Measurements from ENCODE around the gene EHBP1L1. TPM values are rescaled to one million over a fixed set of nuclear protein-coding genes. Genes with fewer than 3 reads are reported as not detected.
A peak's percentile ranks its signal among the peaks of the same experiment; 100 is the strongest.

Gene EHBP1L1
- total and polyA plus RNA-seq, 2 donors (not counting 1 experiment from before 2014, with no cell fraction given), result 12.8 to 53.5 TPM

DNA sequence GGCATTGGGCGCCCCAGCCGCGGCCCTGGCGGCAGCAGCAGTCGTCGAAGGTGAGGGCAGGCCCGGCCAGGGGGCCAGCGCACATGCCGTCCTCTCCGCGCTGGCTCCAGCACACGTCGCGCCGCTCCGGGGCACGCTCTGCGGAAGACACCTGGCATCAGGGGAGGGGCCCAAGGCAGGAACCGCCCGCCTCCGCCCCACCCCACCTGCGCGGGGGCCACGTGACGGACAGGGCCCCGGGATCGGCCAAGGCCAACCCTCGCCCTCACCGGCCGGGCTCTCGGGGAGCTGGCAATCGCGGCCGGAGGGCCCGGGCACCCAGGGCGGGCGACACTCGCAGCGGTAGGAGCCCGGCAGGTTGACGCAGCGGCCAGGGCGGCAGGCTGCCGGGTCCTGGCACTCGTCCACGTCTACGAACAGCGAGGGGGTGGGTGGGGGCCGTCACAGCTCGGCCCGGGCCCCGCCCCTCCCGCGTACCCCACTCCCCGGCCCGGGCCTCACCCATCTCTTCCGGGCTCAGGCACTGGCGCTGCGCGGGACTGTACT, 36.0 kb upstream of the EHBP1L1 start:
- Histone ChIP-seq H3K4me3 (replicated peaks in 1 of 4; ENCODE audit: control extremely low read depth in 1 of 4, insufficient read depth in 1 of 4, low read depth in 3 of 4, low read length in 4 of 4) (peak overlapping the region; percentile 31 to 54 (median 46)), H2AFZ (ENCODE audit: low read length) (no peak overlapping the region), H3K36me3 (ENCODE audit: control insufficient read depth, insufficient read depth, low read length) (peaks cover 36% of the 10 kb centered on the region), H3K79me2 (ENCODE audit: control insufficient read depth, insufficient read depth, low read length) (no peaks in the 10 kb centered on the region), H3K4me1 (ENCODE audit: control insufficient read depth, extremely low read depth, insufficient read depth, low read length) (peaks cover 8% of the 10 kb centered on the region), H4K20me1 (ENCODE audit: control insufficient read depth, extremely low read depth, insufficient read depth, low read length) (no peaks in the 10 kb centered on the region), H3K4me2 (ENCODE audit: extremely low read depth, insufficient read depth, low read length) (peak overlapping the region; percentile 85), H3K27me3 (ENCODE audit: control insufficient read depth, insufficient read depth, low read length) (no peaks in the 10 kb centered on the region), H3K9ac (ENCODE audit: insufficient read depth, low read length) (peak overlapping the region; percentile 30), H3K27ac (ENCODE audit: insufficient read depth, low read length) (peak overlapping the region; percentile 59), H3K9me3 (ENCODE audit: control insufficient read depth, insufficient read depth, low read depth, low read length) (no peaks in the 10 kb centered on the region)
- no peak for DNase-seq (ENCODE audit: low read depth in 2 of 2)
- TF ChIP-seq CTCF (conservative IDR thresholded peaks at IDR 0.05 in 1 of 2, IDR thresholded peaks at IDR 0.05 in 1 of 2; ENCODE audit: low read depth in 1 of 2, low read length in 2 of 2), result no peak
- TF ChIP-seq EZH2 (IDR thresholded peaks at IDR 0.05; ENCODE audit: low read length, missing control alignments), result no peak

DNA sequence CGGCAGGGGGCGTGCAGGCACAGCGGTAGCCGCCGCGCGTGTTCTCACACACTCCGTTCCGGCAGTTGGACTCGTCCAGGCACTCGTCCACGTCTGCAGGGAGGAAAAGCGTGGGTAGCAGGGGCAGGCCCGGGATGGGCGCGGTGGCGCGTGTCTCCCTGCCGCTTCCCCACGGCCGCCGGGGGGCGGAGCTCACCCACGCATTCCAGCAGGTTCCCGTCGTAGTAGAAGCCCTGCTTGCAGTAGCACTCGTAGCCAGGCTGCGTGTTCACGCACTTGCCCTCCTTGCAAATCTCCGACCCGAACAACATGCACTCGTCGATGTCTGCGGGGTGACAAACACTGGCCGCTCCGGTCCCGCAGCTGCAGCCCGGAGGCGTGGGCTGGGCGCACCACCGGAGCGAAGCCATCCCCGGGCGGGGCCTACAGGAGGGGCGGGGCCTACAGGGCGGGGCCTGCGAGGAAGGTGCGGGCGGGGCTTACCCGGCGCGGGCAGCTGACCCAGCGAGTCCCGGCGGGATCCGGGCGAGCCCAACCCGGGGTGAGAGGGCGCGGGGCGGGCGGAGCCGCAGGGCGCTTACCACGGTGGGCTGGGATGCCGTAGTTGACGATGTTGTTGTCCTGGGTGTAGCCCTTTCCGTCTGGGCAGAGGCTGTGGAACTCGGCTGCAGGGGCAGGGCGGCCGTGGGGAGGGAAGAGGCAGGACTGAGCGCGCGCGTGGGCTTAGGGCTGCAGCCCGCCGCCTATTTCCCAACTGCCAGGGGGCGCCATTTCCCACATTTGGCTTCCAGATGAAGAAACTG, 35.4 kb upstream of the EHBP1L1 start:
- no peaks in the 10 kb centered on the region for H4K20me1 ChIP-seq (ENCODE audit: control insufficient read depth, extremely low read depth, insufficient read depth, low read length)
- TF ChIP-seq EZH2 (IDR thresholded peaks at IDR 0.05; ENCODE audit: low read length, missing control alignments) (no peak), CTCF (conservative IDR thresholded peaks at IDR 0.05 in 1 of 2, IDR thresholded peaks at IDR 0.05 in 1 of 2; ENCODE audit: low read depth in 1 of 2, low read length in 2 of 2) (peak; percentile 72 to 85)
- H3K27ac ChIP-seq (ENCODE audit: insufficient read depth, low read length), result peak overlapping the region; percentile 59
- peak; percentile 85 to 89 for DNase-seq (ENCODE audit: low read depth in 2 of 2)
- peaks cover 35% of the 10 kb centered on the region for H3K36me3 ChIP-seq (ENCODE audit: control insufficient read depth, insufficient read depth, low read length)
- H3K27me3 ChIP-seq (ENCODE audit: control insufficient read depth, insufficient read depth, low read length), result no peaks in the 10 kb centered on the region
- H3K4me3 ChIP-seq (replicated peaks in 1 of 4; ENCODE audit: control extremely low read depth in 1 of 4, insufficient read depth in 1 of 4, low read depth in 3 of 4, low read length in 4 of 4), result peak overlapping the region; percentile 31 to 54 (median 46)
- peak overlapping the region; percentile 85 for H3K4me2 ChIP-seq (ENCODE audit: extremely low read depth, insufficient read depth, low read length)
- no peaks in the 10 kb centered on the region for H3K79me2 ChIP-seq (ENCODE audit: control insufficient read depth, insufficient read depth, low read length)
- H3K9me3 ChIP-seq (ENCODE audit: control insufficient read depth, insufficient read depth, low read depth, low read length), result no peaks in the 10 kb centered on the region
- H3K9ac ChIP-seq (ENCODE audit: insufficient read depth, low read length), result no peak overlapping the region
- peaks cover 8% of the 10 kb centered on the region for H3K4me1 ChIP-seq (ENCODE audit: control insufficient read depth, extremely low read depth, insufficient read depth, low read length)
- H2AFZ ChIP-seq (ENCODE audit: low read length), result peak overlapping the region; percentile 65

- Histone ChIP-seq H3K79me2 (ENCODE audit: control insufficient read depth, insufficient read depth, low read length) (no peaks in the 10 kb centered on the region), H3K4me2 (ENCODE audit: extremely low read depth, insufficient read depth, low read length) (peak overlapping the region; percentile 65), H3K4me3 (replicated peaks in 1 of 4; ENCODE audit: control extremely low read depth in 1 of 4, insufficient read depth in 1 of 4, low read depth in 3 of 4, low read length in 4 of 4) (peak overlapping the region; percentile 8 to 54 (median 29)), H3K9ac (ENCODE audit: insufficient read depth, low read length) (no peak overlapping the region), H4K20me1 (ENCODE audit: control insufficient read depth, extremely low read depth, insufficient read depth, low read length) (no peaks in the 10 kb centered on the region), H3K9me3 (ENCODE audit: control insufficient read depth, insufficient read depth, low read depth, low read length) (no peaks in the 10 kb centered on the region), H3K27me3 (ENCODE audit: control insufficient read depth, insufficient read depth, low read length) (no peaks in the 10 kb centered on the region), H3K27ac (ENCODE audit: insufficient read depth, low read length) (peak overlapping the region; percentile 30), H2AFZ (ENCODE audit: low read length) (no peak overlapping the region), H3K36me3 (ENCODE audit: control insufficient read depth, insufficient read depth, low read length) (peaks cover 33% of the 10 kb centered on the region), H3K4me1 (ENCODE audit: control insufficient read depth, extremely low read depth, insufficient read depth, low read length) (peaks cover 8% of the 10 kb centered on the region)
- TF ChIP-seq EZH2 (IDR thresholded peaks at IDR 0.05; ENCODE audit: low read length, missing control alignments) (no peak), CTCF (conservative IDR thresholded peaks at IDR 0.05 in 1 of 2, IDR thresholded peaks at IDR 0.05 in 1 of 2; ENCODE audit: low read depth in 1 of 2, low read length in 2 of 2) (no peak)
- no peak for DNase-seq (ENCODE audit: low read depth in 2 of 2)
Measured at GRCh38 chr11:65541093-65541982, 34.5 kb upstream of the EHBP1L1 start.

All from fibroblast of lung (primary cell).